RWPE2 (cell line): ENCODE measurements around the gene CRY1.
A peak's percentile ranks its signal among the peaks of the same experiment; 100 is the strongest.

Experiments
- ATAC-seq: fragments of 200-7000 bp; cut with Tn5 transposase; 3 replicates; pipeline ENCODE4 v1.9.1; 2021; ENCODE audit warnings: low read depth
- DNase-seq: peaks from one replicate; pipeline ENCODE4 v3.0.0-alpha.2; 2020; ENCODE audit warnings: low spot score
- H3K27ac ChIP-seq: fragments of 450-650 bp; 2 replicates; pipeline ENCODE4 v1.5.1; 2017; ENCODE audit warnings: mild to moderate bottlenecking; ENCODE audit not compliant: poor library complexity, severe bottlenecking
- H3K27me3 ChIP-seq: fragments of 250-450 bp; sonication (Bioruptor Pico); 2 replicates; pipeline ENCODE4 v1.5.1; 2021; ENCODE audit warnings: mild to moderate bottlenecking, moderate library complexity; ENCODE audit not compliant: insufficient read depth, poor library complexity, severe bottlenecking
- H3K36me3 ChIP-seq: fragments of 250-450 bp; sonication (Bioruptor Pico); 2 replicates; pipeline ENCODE4 v1.5.1; 2020; ENCODE audit warnings: low read depth, mild to moderate bottlenecking, moderate library complexity
- H3K4me1 ChIP-seq: fragments of 250-450 bp; sonication (Bioruptor Pico); 2 replicates; pipeline ENCODE4 v1.5.1; 2021; ENCODE audit warnings: mild to moderate bottlenecking, moderate library complexity; ENCODE audit not compliant: insufficient read depth, poor library complexity, severe bottlenecking
- H3K4me3 ChIP-seq: fragments of 250-450 bp; sonication (Bioruptor Pico); 2 replicates; pipeline ENCODE4 v1.5.1; 2021; ENCODE audit warnings: mild to moderate bottlenecking, moderate library complexity; ENCODE audit not compliant: severe bottlenecking
- H3K9me3 ChIP-seq: fragments of 250-450 bp; sonication (Bioruptor Pico); 2 replicates; pipeline ENCODE4 v1.5.1; 2021; ENCODE audit warnings: mild to moderate bottlenecking, moderate library complexity; ENCODE audit not compliant: severe bottlenecking
- CTCF ChIP-seq: fragments of 450-650 bp; IDR thresholded peaks from one replicate; pipeline ENCODE4 v1.5.1; 2017; ENCODE audit warnings: mild to moderate bottlenecking, moderate library complexity; ENCODE audit not compliant: poor library complexity, severe bottlenecking

Gene CRY1

GRCh38 chr12:107105410-107105703 lies 12.0 kb upstream of the CRY1 start:
- Histone ChIP-seq H3K4me3 (no peak overlapping the region), H3K36me3 (no peaks in the 10 kb centered on the region), H3K4me1 (peaks cover 7% of the 10 kb centered on the region), H3K9me3 (no peaks in the 10 kb centered on the region), H3K27ac (no peak overlapping the region), H3K27me3 (no peaks in the 10 kb centered on the region)
- no peak for TF ChIP-seq CTCF
- ATAC-seq (peak; percentile 61; the same call in 2 of the 3 replicates), DNase-seq (no peak)

GRCh38 chr12:107103516-107103915 lies 10.2 kb upstream of the CRY1 start:
- no peaks in the 10 kb centered on the region for H3K27me3 ChIP-seq
- DNase-seq: no peak
- no peaks in the 10 kb centered on the region for H3K9me3 ChIP-seq
- TF ChIP-seq CTCF: no peak
- peaks cover 7% of the 10 kb centered on the region for H3K4me1 ChIP-seq
- no peak for ATAC-seq
- no peaks in the 10 kb centered on the region for H3K36me3 ChIP-seq
- H3K27ac ChIP-seq: no peak overlapping the region
- H3K4me3 ChIP-seq: no peak overlapping the region

- TF ChIP-seq CTCF: no peak
- H3K36me3 ChIP-seq: no peaks in the 10 kb centered on the region
- H3K27ac ChIP-seq: no peak overlapping the region
- no peaks in the 10 kb centered on the region for H3K27me3 ChIP-seq
- peaks cover 7% of the 10 kb centered on the region for H3K4me1 ChIP-seq
- DNase-seq (no peak), ATAC-seq (no peak)
- H3K4me3 ChIP-seq: no peak overlapping the region
- H3K9me3 ChIP-seq: no peaks in the 10 kb centered on the region
These were observed 9.7 kb upstream of the CRY1 start for GRCh38 chr12:107103097-107103496.

GRCh38 chr12:107102294-107102693 lies 8.9 kb upstream of the CRY1 start:
- H3K9me3 ChIP-seq: no peaks in the 10 kb centered on the region
- ATAC-seq (no peak), DNase-seq (no peak)
- H3K27me3 ChIP-seq: no peaks in the 10 kb centered on the region
- no peak overlapping the region for H3K4me3 ChIP-seq
- no peaks in the 10 kb centered on the region for H3K36me3 ChIP-seq
- peaks cover 7% of the 10 kb centered on the region for H3K4me1 ChIP-seq
- TF ChIP-seq CTCF: no peak
- H3K27ac ChIP-seq: no peak overlapping the region

GRCh38 chr12:107101651-107102050 lies 8.3 kb upstream of the CRY1 start:
- no peaks in the 10 kb centered on the region for H3K9me3 ChIP-seq
- no peak overlapping the region for H3K4me3 ChIP-seq
- peaks cover 7% of the 10 kb centered on the region for H3K4me1 ChIP-seq
- no peaks in the 10 kb centered on the region for H3K27me3 ChIP-seq
- DNase-seq (no peak), ATAC-seq (no peak)
- H3K36me3 ChIP-seq: no peaks in the 10 kb centered on the region
- TF ChIP-seq CTCF: no peak
- no peak overlapping the region for H3K27ac ChIP-seq
